Endometrial microvascular endothelial cells (primary cell): ENCODE results near the gene ENTREP1. TPM values are rescaled to one million over a fixed set of nuclear protein-coding genes. Genes with fewer than 3 reads are reported as not detected.
"Not testable (repeated sequence)": the region's sequence is repeated elsewhere in the genome, so short reads cannot be mapped to it uniquely, and the experiment has no call there.

Experiments
- in situ Hi-C: cut with HindIII; loops from 2 replicates; pipeline ENCODE4 v1.10.0; 2017; ENCODE audit warnings: low sequenced_read_pairs, low pct_unique_long_range_greater_than_20kb; ENCODE audit errors: inconsistent ontology term
- total RNA-seq: library from RNA; depleted of rRNA; stranded (reverse); fragments of >200 nt; gene quantifications from one replicate; pipeline ENCODE4 v1.2.3, GENCODE V29; 2015; ENCODE audit errors: inconsistent ontology term

ENTREP1 gene
- total RNA-seq, 1 donor from 2014 or later: 0.84 TPM

DNA sequence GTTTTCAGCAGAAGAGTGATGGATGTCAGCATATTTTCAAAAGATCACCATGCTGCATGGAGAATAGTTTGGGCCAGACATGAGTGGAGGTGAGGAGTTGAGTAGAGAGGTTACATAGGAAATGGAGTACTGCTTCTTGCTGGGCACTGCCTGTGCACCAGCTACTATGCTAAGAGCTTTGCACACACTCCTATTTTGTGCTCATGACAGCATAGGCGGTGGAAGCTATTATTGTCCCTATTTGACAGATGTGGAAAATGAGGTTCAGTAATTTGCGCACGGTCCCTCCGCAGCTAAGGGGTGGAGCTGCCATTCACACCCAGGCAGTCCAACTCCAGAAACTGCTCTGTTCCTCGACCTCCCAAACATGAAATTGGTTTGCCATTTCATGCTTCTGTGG, 67.8 kb downstream of the ENTREP1 start:
- in situ Hi-C loops: no loop called here

DNA sequence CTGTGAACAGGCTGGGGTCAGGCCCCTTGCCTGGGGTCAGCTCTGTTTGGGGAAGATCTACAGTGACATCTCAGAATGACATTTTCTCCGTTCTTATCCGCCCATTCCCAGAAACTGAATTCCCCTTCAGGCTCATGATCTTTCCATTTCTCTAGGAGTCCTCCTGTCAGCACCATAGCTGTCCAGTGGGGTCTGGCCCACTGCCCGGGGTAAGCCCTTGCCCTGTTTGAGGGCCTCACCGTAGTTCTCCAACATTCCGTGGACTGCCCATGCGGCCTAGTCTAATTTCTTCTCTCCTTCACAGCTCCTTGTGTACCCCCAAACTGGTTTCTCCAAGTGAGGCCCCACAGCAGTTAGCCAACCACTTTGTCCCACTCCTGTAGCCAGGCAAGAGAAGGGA, 68.4 kb downstream of the ENTREP1 start:
- in situ Hi-C loops: no loop called here

DNA sequence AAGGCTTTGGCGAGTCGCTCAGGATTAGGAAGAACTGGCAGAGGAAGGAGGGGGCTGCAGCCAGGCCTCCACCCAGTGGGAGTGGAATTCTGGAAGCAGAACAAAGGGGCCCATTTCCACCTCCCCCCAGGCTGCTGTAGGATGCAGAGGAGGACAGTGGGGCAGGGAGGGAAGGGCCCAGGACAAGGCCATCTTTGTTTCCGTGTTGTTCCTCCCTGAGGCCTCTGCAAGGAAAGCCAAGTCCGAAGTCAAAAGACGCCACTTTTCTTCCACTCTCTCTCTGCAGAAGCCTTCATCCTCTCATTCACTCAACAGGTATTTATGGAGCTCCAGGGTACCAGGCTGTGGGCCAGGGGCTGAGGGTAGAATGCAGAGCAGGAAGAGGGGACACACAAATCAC, 70.7 kb downstream of the ENTREP1 start:
- in situ Hi-C loops: no loop called here

GRCh38 chr9:69396759-69397158, 71.7 kb downstream of the ENTREP1 start:
- in situ Hi-C loops: no loop called here

GRCh38 chr9:69397384-69398214, 72.6 kb downstream of the ENTREP1 start:
- in situ Hi-C loops: no loop called here

DNA sequence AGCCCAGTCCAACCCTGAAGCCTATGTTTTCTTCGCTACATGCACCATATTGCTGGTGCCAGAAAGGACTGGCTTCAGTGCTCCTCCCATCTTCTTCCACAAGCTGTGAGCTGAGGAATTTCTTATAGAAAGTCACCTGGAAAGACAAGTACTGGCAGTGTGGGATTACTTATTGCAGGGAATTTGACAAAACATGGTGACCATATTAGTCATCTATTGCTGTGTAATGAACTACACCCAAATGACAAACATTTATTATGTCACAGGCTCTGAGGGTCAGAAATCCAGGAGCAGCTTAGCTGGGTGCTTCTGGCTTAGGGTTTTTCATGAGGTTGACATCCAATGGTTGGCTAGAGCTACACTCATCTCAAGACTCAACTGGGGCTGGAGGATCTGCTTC, 75.5 kb downstream of the ENTREP1 start:
- in situ Hi-C loops: no loop called here

GRCh38 chr9:69409936-69410335, 84.9 kb downstream of the ENTREP1 start:
- in situ Hi-C loops: not testable (repeated sequence)

DNA sequence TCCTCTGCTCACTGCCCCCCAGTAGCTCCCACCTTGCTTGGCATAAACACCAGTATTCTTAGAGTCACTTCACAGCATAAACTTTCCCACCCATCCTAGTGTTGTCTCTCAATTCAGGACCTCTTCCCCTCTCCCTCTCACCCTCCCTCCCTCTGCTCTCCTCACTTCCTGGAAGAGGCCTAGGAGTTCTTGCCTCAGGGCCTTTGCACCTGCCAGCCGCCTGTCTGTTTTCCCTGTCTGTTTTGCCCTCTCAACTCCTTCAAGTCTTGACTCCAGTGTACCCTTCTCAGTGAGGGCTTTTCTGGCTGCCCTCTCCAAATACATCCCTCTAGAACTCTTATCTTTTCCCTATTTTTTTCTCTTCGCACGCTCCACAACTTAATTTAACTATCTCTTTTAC, 86.2 kb downstream of the ENTREP1 start:
- in situ Hi-C loops: no loop called here

- in situ Hi-C loops: no loop called here
Observed at GRCh38 chr9:69411931-69412740, 87.1 kb downstream of the ENTREP1 start.

DNA sequence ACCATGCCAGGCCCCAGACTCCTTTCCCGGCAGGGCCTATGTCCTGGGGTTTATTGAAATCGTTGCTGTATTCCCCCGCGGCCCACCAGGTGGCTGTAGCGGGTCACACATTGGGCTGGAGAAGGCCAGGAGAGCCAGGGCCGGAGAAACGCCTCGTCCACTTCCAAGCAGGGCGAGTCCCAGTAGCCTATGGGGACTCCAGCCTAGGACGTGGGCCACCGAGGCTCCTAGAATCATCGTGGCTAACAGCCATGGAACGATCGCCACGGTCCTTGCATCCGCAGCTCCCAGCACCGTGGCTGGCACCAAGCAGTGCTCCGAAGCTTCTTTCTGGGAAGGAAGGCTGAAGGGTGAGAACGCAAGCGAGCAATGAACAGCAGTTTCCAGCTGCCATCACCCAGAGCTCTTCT, 87.7 kb downstream of the ENTREP1 start:
- in situ Hi-C loops: no loop called here

GRCh38 chr9:69420611-69421270, 95.7 kb downstream of the ENTREP1 start:
- in situ Hi-C loops: loop anchor here (10.0 kb wide), 1 partner anchor 134 kb away; no protein-coding TSS in a partner anchor

DNA sequence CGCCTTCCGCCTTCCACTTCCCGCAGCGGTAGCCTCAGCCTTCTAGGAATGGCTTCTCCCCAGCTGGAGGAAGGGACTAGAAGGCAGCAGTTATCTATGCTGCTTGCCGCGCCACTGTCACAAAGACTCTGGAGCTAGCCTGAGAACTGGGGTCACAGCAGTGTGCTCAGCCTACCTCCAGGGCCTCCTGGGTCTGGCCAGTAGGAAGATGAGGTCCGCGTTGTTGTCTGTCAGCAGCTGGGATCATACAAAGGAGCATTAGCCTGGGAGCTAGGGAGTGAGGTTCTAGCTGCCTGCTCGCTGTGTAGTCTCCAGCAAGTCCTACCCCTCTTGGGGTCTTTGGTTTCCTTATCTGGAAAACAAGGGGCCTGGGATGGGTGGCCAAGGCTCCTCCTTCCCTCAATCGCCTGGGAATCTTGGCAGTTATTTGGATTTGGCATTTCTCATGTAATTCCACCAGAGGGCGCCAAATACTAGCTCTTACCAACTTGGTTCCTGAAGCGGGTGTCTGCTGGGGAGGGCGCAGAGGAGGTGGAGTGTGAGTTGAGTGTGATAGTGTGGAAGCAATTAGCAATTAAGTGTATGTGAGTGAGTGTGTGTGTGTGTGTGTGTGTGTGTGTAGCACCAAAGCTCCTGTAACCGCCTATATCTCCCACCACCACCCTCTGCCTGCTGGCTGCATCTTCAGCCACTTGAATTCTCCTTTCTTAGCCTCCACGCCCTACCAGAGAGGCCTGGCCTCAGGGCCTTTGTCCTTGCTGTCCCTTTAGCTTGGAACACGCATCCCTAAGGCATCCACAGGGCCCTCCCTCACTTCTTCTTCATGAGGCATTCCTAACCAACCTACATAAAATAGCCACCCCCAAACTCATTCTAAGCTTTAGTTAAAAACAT, 97.1 kb downstream of the ENTREP1 start:
- in situ Hi-C loops: loop anchor here (10.0 kb wide), 1 partner anchor 133 kb away; no protein-coding TSS in a partner anchor

DNA sequence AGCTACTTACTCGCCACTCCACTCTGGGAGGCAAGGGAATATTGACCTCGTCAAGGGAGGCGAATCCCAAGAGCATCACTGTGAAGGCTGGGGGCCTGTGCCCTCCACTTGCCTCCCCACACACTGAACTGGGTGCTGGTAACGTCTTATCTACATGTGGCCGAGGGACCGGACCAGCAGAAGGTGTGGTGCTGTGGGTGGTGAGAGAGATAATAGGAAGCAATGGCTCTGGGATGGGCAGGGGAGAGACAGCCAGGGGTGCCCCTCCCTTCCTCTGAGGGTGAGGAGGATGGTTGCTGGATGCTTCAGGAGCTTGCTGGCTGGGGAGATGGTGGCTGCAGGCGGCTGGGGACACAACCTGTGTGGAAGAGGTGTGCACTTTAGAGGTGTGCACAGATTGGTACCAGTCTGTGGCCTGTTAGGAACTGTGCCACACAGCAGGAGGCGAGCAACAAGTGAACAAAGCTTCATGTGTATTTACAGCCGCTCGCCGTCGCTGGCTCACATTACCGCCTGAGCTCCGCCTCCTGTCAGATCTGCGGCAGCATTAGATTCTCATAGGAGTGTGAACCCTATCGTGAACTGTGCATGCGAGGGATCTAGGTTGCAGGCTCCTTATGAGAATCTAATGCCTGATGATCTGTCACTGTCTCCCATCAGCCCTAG, 100.3 kb downstream of the ENTREP1 start:
- in situ Hi-C loops: loop anchor here (10.0 kb wide), 1 partner anchor 130 kb away; no protein-coding TSS in a partner anchor

DNA sequence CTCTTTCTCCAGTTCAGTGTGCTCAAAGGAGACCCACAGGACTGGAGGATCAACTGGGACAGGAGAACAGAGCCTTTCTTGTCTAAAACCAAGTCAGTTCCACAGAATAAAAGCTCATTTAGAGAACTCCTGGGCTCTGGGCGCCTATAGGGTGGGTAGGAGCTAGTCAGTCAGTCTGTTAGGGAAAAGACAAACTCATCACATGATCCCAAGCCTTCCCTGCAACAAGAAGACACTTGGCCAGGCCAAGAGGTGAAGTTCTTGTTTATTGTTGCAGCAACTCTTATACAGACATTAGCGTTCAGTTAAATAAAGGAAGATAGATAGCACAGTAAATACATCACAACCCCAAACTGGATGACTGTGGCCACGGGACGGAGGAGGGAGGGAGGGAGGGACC, 102.3 kb downstream of the ENTREP1 start:
- in situ Hi-C loops: loop anchor here (10.0 kb wide), 1 partner anchor 128 kb away; no protein-coding TSS in a partner anchor

DNA sequence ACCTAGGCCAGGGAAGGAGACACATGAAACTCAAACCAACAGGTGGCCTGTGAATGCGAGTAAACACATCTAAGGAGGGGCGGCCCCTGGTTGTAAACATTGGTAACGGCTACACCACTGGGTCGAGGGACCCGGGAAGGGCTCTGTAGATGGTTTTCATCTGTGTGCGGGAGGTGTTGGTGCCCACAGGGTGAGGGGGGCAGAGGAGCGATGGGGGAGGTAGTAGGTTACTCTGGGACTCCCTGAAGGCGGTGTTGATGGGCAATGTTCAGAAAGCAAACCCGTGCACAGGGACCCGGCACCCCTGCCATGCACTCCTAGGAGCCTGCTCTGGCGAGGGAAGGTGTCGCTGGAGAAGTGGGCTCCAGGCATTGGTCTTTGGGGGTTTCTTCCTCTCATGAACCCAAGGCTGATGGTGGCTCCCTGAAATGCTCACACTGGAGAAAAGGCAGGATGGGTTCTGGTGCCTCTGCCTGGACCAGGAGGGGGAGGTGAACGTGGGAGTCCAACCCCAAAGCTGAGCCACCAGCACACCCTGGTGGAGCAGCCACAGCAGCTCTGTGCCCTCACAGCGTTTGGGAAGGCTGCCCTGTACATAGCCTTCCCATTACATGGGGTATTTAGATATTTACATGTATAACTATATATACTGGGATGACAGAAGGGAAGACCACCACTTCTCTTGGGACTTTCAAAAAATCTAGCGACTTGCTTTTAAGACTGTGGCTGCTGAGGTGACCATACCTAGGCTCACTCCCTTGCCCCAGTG, 103.2 kb downstream of the ENTREP1 start:
- in situ Hi-C loops: loop anchor here (10.0 kb wide), 1 partner anchor 127 kb away; no protein-coding TSS in a partner anchor

DNA sequence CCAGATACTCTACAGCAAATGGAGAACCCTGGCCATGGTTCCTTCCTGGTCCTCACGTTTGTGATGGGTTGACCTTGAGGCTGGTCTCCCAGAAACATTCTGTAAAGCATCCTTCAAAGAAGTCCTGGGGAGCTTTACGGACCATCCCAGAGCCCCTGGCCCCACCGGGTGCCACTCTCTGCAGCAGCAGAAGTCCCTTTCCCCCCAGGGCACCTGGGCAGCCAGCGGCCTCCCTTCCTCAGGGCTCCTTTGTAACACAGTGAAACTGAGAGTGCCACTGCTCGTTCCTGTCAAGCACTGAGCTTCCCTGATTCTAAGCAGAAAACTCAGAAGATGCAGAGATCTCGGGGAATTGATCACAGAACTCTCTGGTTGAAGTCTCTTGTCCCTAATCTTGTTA, 104.3 kb downstream of the ENTREP1 start:
- in situ Hi-C loops: loop anchor here (10.0 kb wide), 1 partner anchor 126 kb away; no protein-coding TSS in a partner anchor

- in situ Hi-C loops: no loop called here
Observed at GRCh38 chr9:69430206-69430605, 105.2 kb downstream of the ENTREP1 start.
